GM12873 (cell line): ENCODE measurements around the gene PM20D2.

Experiments
- CTCF ChIP-seq: IDR thresholded peaks from 2 replicates; pipeline ENCODE4 v1.5.1; 2012; ENCODE audit warnings: low read depth, mild to moderate bottlenecking, moderate library complexity, low read length, control low read depth; ENCODE audit not compliant: insufficient read depth; ENCODE audit errors: missing control alignments

Gene PM20D2

DNA sequence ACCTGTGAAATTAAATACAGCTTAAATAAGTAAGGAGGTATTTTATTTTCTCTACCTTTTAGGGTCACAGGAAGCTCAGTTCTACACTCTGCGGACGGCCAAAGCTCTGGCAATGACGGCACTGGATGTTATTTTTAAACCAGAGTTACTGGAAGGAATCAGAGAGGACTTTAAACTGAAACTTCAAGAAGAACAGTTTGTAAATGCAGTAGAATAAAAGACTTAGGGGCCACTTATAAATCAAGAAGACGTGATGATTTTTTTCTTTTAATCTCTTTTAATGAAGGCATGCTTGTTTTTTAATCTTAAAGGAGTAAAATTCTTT, 16.2 kb downstream of the PM20D2 start:
- no peak for TF ChIP-seq CTCF

DNA sequence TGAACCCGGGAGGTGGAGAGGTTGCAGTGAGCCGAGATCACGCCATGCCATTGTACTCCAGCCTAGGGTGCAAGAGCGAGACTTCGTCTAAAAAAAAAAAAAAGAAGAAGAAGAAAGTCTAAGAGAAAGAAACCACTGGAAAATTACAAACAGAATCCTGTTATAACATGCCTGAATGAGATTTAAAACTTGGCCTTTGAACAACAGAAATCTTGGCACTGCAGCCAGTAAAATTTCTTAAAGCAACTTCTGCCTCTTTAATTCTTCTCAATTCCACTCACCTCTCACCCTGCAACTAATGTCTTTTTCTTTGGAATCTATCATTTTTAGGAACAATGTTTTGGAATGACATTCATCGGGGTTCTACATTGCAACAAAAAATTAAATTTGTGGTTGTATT, 26.3 kb downstream of the PM20D2 start:
- no peak for TF ChIP-seq CTCF

DNA sequence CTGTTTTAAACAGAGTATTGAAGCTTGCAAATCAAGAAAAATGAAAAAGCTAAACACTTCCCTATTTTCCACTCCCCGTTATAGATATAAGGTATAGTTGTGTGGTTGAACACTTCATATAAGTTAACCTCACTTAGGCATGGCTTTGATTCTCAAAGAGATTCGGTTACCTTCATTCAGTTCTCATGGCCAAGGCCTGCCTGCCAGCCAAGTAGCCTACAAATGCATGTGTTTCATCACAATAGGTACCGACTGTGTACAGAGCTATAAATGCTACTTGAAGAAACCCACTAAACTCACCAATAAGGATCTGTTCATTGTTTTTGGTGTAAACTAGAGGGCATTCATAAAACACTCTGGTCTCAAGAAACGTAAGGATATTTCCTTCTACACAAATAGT, 27.8 kb downstream of the PM20D2 start:
- no peak for TF ChIP-seq CTCF

GRCh38 chr6:89180112-89180511, 34.3 kb downstream of the PM20D2 start:
- no peak for TF ChIP-seq CTCF

DNA sequence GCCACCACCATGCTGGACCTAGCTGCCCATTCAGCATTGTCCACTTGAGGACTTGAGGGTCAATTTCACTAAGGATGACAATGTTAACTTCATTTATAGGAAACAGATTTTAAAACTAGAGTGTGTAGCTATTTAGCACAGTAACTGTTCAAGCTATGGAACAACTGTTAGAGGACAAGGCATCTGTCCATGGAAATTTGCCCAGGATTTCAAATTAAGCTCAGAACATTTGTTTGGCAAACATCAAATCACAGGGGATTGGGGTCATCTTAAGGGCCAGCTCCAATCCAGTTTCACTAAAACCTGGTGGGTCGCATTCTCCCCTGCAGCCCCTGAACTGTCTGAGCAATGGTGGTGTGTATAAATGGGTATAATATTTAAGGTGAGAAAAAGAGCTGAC, 35.1 kb downstream of the PM20D2 start:
- no peak for TF ChIP-seq CTCF

- no peak for TF ChIP-seq CTCF
Measured at GRCh38 chr6:89183294-89183693, 37.4 kb downstream of the PM20D2 start.

DNA sequence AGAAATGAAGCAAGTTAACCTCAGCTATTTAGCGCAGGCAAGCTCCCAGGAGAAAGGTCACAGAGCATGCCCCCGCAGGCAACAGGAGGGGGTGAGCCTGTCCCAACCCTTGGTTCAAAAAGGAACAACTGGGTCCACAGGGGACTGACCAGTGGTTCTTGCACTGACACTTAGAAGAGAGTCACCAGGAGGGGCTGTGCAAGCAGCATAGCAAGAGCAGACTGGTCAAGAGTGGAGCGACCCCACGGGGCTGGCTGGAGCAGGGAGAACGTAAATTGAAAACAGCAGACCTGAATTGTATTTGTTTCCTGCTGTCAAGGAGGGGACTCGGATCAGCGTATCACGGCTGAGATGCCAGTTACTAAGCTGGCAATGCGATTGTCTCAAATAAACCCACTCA, 38.5 kb downstream of the PM20D2 start:
- no peak for TF ChIP-seq CTCF

DNA sequence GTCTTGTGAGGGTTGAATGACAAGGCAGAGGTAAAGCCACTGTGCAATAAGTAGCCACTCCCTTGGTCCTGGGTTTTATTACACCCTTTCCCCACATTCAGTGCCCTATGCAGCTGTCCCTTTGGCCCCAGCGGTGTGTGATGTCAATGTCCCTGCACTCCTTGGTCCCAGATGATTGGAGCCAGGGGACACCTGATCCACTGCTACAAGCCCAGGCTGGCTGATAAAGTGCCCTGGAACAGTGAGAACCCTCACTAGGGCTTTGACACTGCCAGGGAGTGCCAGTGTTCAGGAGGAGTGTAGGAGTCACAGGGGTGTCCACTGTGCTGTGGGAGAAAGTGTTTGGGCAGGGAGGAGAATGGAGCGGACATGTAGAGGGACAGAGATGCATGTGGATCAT, 40.9 kb downstream of the PM20D2 start:
- no peak for TF ChIP-seq CTCF
